HG03432 (cell line): Measurements from ENCODE around the gene C19orf33.
A peak's percentile ranks its signal among the peaks of the same experiment; 100 is the strongest.
"Not testable (repeated sequence)": the region's sequence is repeated elsewhere in the genome, so short reads cannot be mapped to it uniquely, and the experiment has no call there.

Experiments
- ATAC-seq: cut with Tn5 transposase; IDR thresholded peaks from one replicate; pipeline ENCODE4 v1.9.1; 2021; ENCODE audit warnings: mild to moderate bottlenecking, moderate library complexity; ENCODE audit not compliant: unreplicated experiment

The C19orf33 gene

DNA sequence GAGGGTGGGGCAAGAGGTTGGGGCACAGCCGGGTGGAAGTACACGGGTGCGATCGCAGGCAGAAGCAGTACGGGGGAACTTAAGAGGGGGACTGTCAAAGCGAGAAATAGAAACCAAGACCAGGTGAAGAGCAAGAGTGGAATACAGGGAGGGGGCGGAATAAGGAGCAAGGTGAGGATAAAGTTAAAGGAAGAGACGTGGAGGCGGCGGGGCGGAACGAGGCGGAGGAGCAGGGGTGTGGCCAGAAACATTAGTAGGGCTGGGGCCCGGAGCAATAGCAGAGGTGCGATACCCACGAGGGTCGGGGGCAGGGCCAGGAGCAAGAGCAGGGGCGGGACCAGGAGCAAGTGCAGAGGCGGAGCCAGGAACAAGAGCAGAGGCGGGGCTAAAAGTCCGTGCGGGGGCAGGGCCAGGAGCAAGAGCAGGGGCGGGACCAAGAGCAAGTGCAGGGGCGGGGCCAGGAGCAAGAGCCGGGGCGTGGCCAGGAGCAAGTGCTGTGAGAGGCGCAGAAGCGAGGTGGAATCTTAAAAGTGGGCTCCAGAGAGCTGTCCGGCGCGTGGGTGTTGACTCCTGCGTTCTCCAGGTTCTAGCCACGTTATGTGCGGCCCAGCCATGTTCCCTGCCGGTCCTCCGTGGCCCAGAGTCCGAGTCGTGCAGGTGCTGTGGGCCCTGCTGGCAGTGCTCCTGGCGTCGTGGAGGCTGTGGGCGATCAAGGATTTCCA lies 32.7 kb downstream of the C19orf33 start:
- ATAC-seq, result peak; percentile 52

DNA sequence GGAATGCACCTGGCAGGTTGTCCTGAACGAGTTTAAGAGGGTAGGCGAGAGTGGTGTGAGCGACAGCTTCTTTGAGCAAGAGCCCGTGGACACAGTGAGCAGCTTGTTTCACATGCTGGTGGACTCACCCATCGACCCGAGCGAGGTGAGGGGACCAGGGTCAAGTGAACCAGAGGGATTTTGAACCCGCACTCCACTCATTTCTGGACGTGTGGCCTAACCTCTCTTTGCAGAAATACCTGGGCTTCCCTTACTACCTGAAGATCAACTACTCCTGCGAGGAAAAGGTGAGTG lies 33.3 kb downstream of the C19orf33 start:
- ATAC-seq, result no peak

GRCh38 chr19:38339011-38339410 lies 35.0 kb downstream of the C19orf33 start:
- not testable (repeated sequence) for ATAC-seq

DNA sequence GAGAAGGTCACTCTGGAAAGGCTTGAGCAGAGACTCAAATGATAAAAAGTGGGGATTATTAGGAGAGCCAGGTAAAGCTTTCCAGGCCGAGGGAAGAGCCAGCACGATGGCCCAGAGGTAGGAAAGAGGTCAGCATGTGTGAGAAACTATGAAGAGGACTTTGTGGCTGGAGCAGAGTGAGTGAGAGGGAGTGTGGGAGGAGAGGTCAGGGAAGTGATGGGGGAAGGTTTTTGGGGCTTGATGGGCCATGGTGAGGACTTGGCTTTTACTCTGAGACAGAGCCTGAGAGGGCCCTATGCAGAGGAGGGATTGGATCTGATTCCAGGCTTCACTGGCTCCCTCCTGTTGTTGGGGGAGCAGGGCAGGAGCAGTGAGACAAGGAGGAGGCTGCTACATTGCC lies 36.9 kb downstream of the C19orf33 start:
- no peak for ATAC-seq

DNA sequence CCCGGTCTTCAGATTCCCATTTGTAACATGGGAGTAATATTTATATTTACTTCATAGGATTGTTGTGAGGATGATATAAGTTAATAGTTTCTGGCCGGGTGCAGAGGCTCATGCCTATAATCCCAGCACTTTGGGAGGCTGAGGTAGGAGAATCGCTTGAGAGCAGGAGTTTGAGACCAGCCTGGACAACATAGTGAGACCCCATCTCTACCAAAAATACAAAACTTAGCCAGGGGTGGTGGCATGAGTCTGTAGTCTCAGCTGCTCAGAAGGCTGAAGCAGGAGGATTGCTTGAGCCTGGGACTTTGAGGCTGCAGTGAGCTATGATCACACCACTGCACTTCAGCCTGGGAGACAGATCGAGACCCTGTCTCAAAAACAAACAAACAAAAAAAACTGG lies 42.8 kb downstream of the C19orf33 start:
- no peak for ATAC-seq

GRCh38 chr19:38350883-38351282 lies 46.8 kb downstream of the C19orf33 start:
- ATAC-seq, result no peak

- no peak for ATAC-seq
Measured at GRCh38 chr19:38351865-38352395, 47.9 kb downstream of the C19orf33 start.

GRCh38 chr19:38352611-38353010 lies 48.6 kb downstream of the C19orf33 start:
- ATAC-seq, result no peak
